ENCODE data around the gene AMOTL1. TPM values are rescaled to one million over a fixed set of nuclear protein-coding genes. Genes with fewer than 3 reads are reported as not detected.

Gene AMOTL1
- total and polyA plus RNA-seq, 2 donors (not counting 3 experiments of a cell fraction or from before 2014, with no cell fraction given) = 12.5 to 37.8 TPM

DNA sequence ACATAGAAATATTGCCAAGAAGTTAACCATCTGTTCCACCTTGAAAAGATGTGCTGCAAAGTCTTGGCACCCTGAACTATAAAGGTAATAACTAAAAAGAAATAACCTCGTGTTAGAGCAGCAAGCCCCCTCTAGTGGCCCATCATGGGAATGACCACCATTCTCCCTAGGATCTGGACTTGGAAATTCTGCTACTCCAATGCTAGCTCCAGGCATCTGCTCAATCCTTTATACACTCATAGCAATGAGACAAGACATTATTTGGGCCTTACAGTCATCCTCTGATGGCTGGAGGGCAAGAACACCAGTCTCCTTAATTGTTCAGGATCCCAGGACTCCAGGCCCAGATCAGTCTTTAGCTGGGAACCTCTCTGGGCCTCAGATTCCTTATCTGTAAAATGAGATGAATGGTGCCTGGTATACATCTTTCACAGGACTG lies 129.2 kb downstream of the AMOTL1 start:
- H3K9me3 ChIP-seq (replicated peaks; ENCODE audit: control insufficient read depth, insufficient read depth, low read length) = no peaks in the 10 kb centered on the region
- intact Hi-C loops (cut with micrococcal nuclease) = loop anchor here (1.0 to 10.0 kb wide), 7 partner anchors 21 to 376 kb away; partner anchors contain the start of genes AMOTL1 and FUT4
- dilution Hi-C loops (cut with MboI; ENCODE audit: extremely low pct_ligation_motif_present, low sequenced_read_pairs) = no loop called here
- H3K4me3 ChIP-seq (replicated peaks in 1 of 3; ENCODE audit: insufficient read depth in 1 of 3, low read depth in 1 of 3, low read length in 3 of 3) = no peak overlapping the region
- H2AFZ ChIP-seq (ENCODE audit: low read depth, low read length) = no peak overlapping the region
- H3K27me3 ChIP-seq (ENCODE audit: control insufficient read depth in 2 of 2, insufficient read depth in 2 of 2, low read length in 2 of 2) = no peaks in the 10 kb centered on the region
- H3K9me1 ChIP-seq (replicated peaks; ENCODE audit: control insufficient read depth, extremely low read depth, insufficient read depth, low read length) = no peaks in the 10 kb centered on the region
- H3K27ac ChIP-seq (ENCODE audit: insufficient read depth, low read depth, low read length) = no peak overlapping the region
- no peaks in the 10 kb centered on the region for H4K20me1 ChIP-seq (replicated peaks; ENCODE audit: control insufficient read depth, extremely low read depth, insufficient read depth, low read length)
- CTCF ChIA-PET = interaction anchor here (0.5 to 3.5 kb wide), 39 partner anchors 9 to 1002 kb away, joined by 3 to 61 read pairs (median 5); partner anchors contain the start of gene AMOTL1
- FAIRE-seq (peak; percentile 70), DNase-seq (ENCODE audit: low read depth, low spot score) (peak; percentile 61)
- POLR2A ChIA-PET = no interaction called here
- no TSS peak for BruUV-seq (replicated peaks)
- H3K79me2 ChIP-seq (ENCODE audit: control insufficient read depth, insufficient read depth, low read length) = no peaks in the 10 kb centered on the region
- no peak overlapping the region for H3K9ac ChIP-seq (replicated peaks; ENCODE audit: extremely low read depth, insufficient read depth, low read length)
- H3K36me3 ChIP-seq (ENCODE audit: control insufficient read depth in 2 of 2, extremely low read depth in 1 of 2, insufficient read depth in 2 of 2, low read length in 2 of 2) = no peaks in the 10 kb centered on the region
- peaks cover 11% of the 10 kb centered on the region for H3K4me1 ChIP-seq (ENCODE audit: control insufficient read depth, extremely low read depth, insufficient read depth, low read length)
- TF ChIP-seq FOS (IDR thresholded peaks at IDR 0.05; ENCODE audit: borderline replicate concordance, insufficient read depth, low read length) (no peak), EZH2 (IDR thresholded peaks at IDR 0.05; ENCODE audit: borderline replicate concordance, low read depth, low read length, severe bottlenecking) (no peak)
- TF ChIP-seq, protein P1, sequence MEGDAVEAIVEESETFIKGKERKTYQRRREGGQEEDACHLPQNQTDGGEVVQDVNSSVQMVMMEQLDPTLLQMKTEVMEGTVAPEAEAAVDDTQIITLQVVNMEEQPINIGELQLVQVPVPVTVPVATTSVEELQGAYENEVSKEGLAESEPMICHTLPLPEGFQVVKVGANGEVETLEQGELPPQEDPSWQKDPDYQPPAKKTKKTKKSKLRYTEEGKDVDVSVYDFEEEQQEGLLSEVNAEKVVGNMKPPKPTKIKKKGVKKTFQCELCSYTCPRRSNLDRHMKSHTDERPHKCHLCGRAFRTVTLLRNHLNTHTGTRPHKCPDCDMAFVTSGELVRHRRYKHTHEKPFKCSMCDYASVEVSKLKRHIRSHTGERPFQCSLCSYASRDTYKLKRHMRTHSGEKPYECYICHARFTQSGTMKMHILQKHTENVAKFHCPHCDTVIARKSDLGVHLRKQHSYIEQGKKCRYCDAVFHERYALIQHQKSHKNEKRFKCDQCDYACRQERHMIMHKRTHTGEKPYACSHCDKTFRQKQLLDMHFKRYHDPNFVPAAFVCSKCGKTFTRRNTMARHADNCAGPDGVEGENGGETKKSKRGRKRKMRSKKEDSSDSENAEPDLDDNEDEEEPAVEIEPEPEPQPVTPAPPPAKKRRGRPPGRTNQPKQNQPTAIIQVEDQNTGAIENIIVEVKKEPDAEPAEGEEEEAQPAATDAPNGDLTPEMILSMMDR (IDR thresholded peaks at IDR 0.05; ENCODE audit: extremely low read depth in 1 of 2, insufficient read depth in 1 of 2, low read depth in 1 of 2, low read length in 2 of 2) = peak; percentile 81 to 85
- H3K4me2 ChIP-seq (ENCODE audit: insufficient read depth, low read length) = no peak overlapping the region

DNA sequence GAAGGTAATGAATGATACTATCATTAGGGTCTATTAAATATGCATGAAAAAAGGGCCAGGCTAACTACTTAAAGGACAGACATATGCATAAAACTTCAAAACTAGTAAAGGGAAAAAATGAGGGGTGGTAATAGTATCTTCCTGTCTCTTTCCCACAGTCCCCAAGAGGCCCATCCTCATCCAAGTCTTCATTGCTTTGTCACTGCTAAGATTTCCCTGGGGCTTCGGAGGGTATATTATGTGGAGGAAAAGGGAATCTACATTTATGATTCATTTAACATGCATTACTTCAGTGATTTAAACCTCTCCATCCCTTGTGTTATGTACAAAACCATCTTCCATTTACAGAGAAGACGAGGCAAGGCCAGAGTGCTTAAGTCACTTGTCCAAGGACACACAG lies 139.1 kb downstream of the AMOTL1 start:
- DNase-seq (ENCODE audit: low read depth, low spot score) = no peak
- FAIRE-seq = no peak
- no peak overlapping the region for H3K4me2 ChIP-seq (ENCODE audit: insufficient read depth, low read length)
- no peaks in the 10 kb centered on the region for H3K79me2 ChIP-seq (ENCODE audit: control insufficient read depth, insufficient read depth, low read length)
- ChIA-PET POLR2A (no interaction called here), CTCF (interaction anchor here (0.6 to 1.7 kb wide), 2 partner anchors 10 to 79 kb away, joined by 3 to 5 read pairs; no protein-coding TSS in a partner anchor)
- H4K20me1 ChIP-seq (replicated peaks; ENCODE audit: control insufficient read depth, extremely low read depth, insufficient read depth, low read length) = no peaks in the 10 kb centered on the region
- H3K4me3 ChIP-seq (replicated peaks in 1 of 3; ENCODE audit: insufficient read depth in 1 of 3, low read depth in 1 of 3, low read length in 3 of 3) = no peak overlapping the region
- no peaks in the 10 kb centered on the region for H3K9me1 ChIP-seq (replicated peaks; ENCODE audit: control insufficient read depth, extremely low read depth, insufficient read depth, low read length)
- H2AFZ ChIP-seq (ENCODE audit: low read depth, low read length) = no peak overlapping the region
- intact Hi-C loops (cut with micrococcal nuclease) = no loop called here
- no TSS peak for BruUV-seq (replicated peaks)
- TF ChIP-seq POLR2A (IDR thresholded peaks at IDR 0.05; ENCODE audit: low read depth, low read length) (no peak), JUN (IDR thresholded peaks at IDR 0.05; ENCODE audit: borderline replicate concordance, insufficient read depth, insufficient read length, low read depth) (no peak)
- no peaks in the 10 kb centered on the region for H3K27me3 ChIP-seq (ENCODE audit: control insufficient read depth in 2 of 2, insufficient read depth in 2 of 2, low read length in 2 of 2)
- H3K9me3 ChIP-seq (replicated peaks; ENCODE audit: control insufficient read depth, insufficient read depth, low read length) = no peaks in the 10 kb centered on the region
- H3K27ac ChIP-seq (ENCODE audit: insufficient read depth, low read depth, low read length) = no peak overlapping the region
- H3K9ac ChIP-seq (replicated peaks; ENCODE audit: extremely low read depth, insufficient read depth, low read length) = no peak overlapping the region
- H3K36me3 ChIP-seq (ENCODE audit: control insufficient read depth in 2 of 2, extremely low read depth in 1 of 2, insufficient read depth in 2 of 2, low read length in 2 of 2) = no peaks in the 10 kb centered on the region
- dilution Hi-C loops (cut with MboI; ENCODE audit: extremely low pct_ligation_motif_present, low sequenced_read_pairs) = no loop called here
- no peaks in the 10 kb centered on the region for H3K4me1 ChIP-seq (ENCODE audit: control insufficient read depth, extremely low read depth, insufficient read depth, low read length)

Measured in endothelial cell of umbilical vein (primary cell).